ENCODE results near the gene TERF2IP. TPM values are rescaled to one million over a fixed set of nuclear protein-coding genes. Genes with fewer than 3 reads are reported as not detected.

The TERF2IP gene
- total RNA-seq, 2 experiments from 2014 or later, result 41.6 to 64.3 TPM

DNA sequence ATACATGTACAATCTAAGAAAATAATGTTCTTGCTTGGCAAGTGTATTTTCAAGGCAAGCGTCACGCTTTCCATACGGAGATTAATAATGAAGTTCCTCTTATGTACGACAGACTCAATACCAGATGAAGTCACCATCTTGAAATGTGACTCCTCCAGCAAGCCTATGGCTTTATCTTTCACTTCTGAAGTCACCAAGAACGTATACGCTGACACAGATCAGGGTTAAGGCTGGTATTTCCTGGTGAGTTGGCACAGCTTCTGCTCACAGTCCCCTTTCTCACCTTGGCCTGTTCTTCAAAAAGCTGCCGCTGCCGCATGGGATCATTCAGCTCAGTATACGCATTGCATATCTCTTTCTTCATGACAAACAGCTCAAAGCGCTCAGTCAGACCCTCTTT is 18.4 kb upstream of the TERF2IP start:
- Histone ChIP-seq H2AFZ (ENCODE audit: low read length) (no peak overlapping the region), H3K27ac (ENCODE audit: low read depth, low read length, poor library complexity, severe bottlenecking) (no peak overlapping the region), H3K4me3 (ENCODE audit: low read depth, low read length, poor library complexity, severe bottlenecking) (no peak overlapping the region), H3K4me2 (ENCODE audit: low read length) (no peak overlapping the region), H3K79me2 (ENCODE audit: insufficient read depth, low read depth, low read length) (no peaks in the 10 kb centered on the region), H3K9me2 (ENCODE audit: insufficient read depth, low read length) (no peaks in the 10 kb centered on the region), H3K36me3 (ENCODE audit: insufficient read depth, low read length) (peaks cover 97% of the 10 kb centered on the region), H3K9me3 (ENCODE audit: low read length) (no peaks in the 10 kb centered on the region), H3K4me1 (ENCODE audit: insufficient read depth, low read length, poor library complexity, severe bottlenecking) (no peaks in the 10 kb centered on the region), H4K20me1 (ENCODE audit: insufficient read depth, low read length) (no peaks in the 10 kb centered on the region)
- BruUV-seq (replicated peaks), result no TSS peak
- no peak for TF ChIP-seq EZH2phosphoT487 (IDR thresholded peaks at IDR 0.05; ENCODE audit: borderline replicate concordance, low read depth, low read length)
- TF ChIP-seq, protein P1, sequence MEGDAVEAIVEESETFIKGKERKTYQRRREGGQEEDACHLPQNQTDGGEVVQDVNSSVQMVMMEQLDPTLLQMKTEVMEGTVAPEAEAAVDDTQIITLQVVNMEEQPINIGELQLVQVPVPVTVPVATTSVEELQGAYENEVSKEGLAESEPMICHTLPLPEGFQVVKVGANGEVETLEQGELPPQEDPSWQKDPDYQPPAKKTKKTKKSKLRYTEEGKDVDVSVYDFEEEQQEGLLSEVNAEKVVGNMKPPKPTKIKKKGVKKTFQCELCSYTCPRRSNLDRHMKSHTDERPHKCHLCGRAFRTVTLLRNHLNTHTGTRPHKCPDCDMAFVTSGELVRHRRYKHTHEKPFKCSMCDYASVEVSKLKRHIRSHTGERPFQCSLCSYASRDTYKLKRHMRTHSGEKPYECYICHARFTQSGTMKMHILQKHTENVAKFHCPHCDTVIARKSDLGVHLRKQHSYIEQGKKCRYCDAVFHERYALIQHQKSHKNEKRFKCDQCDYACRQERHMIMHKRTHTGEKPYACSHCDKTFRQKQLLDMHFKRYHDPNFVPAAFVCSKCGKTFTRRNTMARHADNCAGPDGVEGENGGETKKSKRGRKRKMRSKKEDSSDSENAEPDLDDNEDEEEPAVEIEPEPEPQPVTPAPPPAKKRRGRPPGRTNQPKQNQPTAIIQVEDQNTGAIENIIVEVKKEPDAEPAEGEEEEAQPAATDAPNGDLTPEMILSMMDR (conservative IDR thresholded peaks at IDR 0.05; ENCODE audit: low read length), result no peak
- DNase-seq (ENCODE audit: low spot score), result no peak
- POLR2A ChIA-PET, result no interaction called here
- intact Hi-C loops (cut with micrococcal nuclease; ENCODE audit: unreplicated experiment), result no loop called here
- CTCF ChIA-PET (ENCODE audit: unreplicated experiment), result no interaction called here

DNA sequence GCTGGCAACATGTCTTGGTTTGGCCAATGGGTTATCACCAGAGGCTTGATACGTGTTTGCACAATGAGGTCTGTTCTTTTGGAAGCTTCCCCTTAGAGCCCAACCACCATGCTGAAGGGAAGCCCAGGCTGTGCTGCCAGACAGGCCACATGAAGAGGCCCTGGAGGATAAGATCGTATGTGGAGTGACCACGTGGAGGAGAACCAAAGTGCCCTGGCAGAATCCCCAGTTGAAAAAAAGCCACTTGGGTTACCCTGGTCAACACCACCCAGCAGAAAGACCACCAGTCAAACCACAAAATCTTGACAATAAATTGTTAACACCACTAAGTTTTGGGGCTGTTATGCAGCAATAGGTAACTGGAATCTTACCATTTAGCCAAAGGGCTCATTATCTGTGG is 17.5 kb upstream of the TERF2IP start:
- no peak overlapping the region for H3K4me2 ChIP-seq (ENCODE audit: low read length)
- no peak overlapping the region for H3K4me3 ChIP-seq (ENCODE audit: low read depth, low read length, poor library complexity, severe bottlenecking)
- H2AFZ ChIP-seq (ENCODE audit: low read length), result no peak overlapping the region
- no peak overlapping the region for H3K27ac ChIP-seq (ENCODE audit: low read depth, low read length, poor library complexity, severe bottlenecking)
- no peaks in the 10 kb centered on the region for H3K9me3 ChIP-seq (ENCODE audit: low read length)
- intact Hi-C loops (cut with micrococcal nuclease; ENCODE audit: unreplicated experiment), result no loop called here
- no peaks in the 10 kb centered on the region for H3K9me2 ChIP-seq (ENCODE audit: insufficient read depth, low read length)
- no TSS peak for BruUV-seq (replicated peaks)
- ChIA-PET CTCF (ENCODE audit: unreplicated experiment) (no interaction called here), POLR2A (interaction anchor here (1.5 to 1.7 kb wide), 2 partner anchors 17 to 19 kb away, joined by 5 to 8 read pairs; partner anchors contain the start of genes KARS1 and TERF2IP)
- TF ChIP-seq, protein P1 (conservative IDR thresholded peaks at IDR 0.05; ENCODE audit: low read length), result no peak
- TF ChIP-seq EZH2phosphoT487 (IDR thresholded peaks at IDR 0.05; ENCODE audit: borderline replicate concordance, low read depth, low read length), result no peak
- DNase-seq (ENCODE audit: low spot score), result no peak
- H3K79me2 ChIP-seq (ENCODE audit: insufficient read depth, low read depth, low read length), result no peaks in the 10 kb centered on the region
- no peaks in the 10 kb centered on the region for H4K20me1 ChIP-seq (ENCODE audit: insufficient read depth, low read length)
- no peaks in the 10 kb centered on the region for H3K4me1 ChIP-seq (ENCODE audit: insufficient read depth, low read length, poor library complexity, severe bottlenecking)
- peaks cover 98% of the 10 kb centered on the region for H3K36me3 ChIP-seq (ENCODE audit: insufficient read depth, low read length)

DNA sequence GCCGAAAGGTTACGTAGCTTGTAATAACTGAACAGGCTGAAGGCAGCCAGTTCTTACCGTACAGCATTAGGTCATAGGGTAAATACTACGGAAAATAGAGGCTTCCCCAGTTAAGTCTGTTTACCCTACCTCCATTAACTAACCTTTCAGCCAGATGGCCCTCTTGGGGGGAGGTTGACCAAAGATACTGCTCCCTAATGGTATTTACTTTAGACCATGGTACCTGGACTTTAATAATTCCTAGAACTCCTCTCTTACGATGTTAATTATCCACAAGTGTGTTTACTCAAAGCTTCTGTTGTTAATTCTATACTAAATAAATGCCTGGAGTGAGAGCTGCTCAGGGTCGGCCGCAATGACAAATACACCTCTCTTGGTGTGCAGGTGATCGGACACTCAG is 14.7 kb upstream of the TERF2IP start:
- Histone ChIP-seq H3K79me2 (ENCODE audit: insufficient read depth, low read depth, low read length) (no peaks in the 10 kb centered on the region), H4K20me1 (ENCODE audit: insufficient read depth, low read length) (no peaks in the 10 kb centered on the region), H2AFZ (ENCODE audit: low read length) (no peak overlapping the region), H3K27ac (ENCODE audit: low read depth, low read length, poor library complexity, severe bottlenecking) (no peak overlapping the region), H3K9me3 (ENCODE audit: low read length) (no peaks in the 10 kb centered on the region), H3K4me1 (ENCODE audit: insufficient read depth, low read length, poor library complexity, severe bottlenecking) (no peaks in the 10 kb centered on the region), H3K4me2 (ENCODE audit: low read length) (no peak overlapping the region), H3K4me3 (ENCODE audit: low read depth, low read length, poor library complexity, severe bottlenecking) (no peak overlapping the region), H3K36me3 (ENCODE audit: insufficient read depth, low read length) (peaks cover 98% of the 10 kb centered on the region), H3K9me2 (ENCODE audit: insufficient read depth, low read length) (no peaks in the 10 kb centered on the region)
- POLR2A ChIA-PET, result interaction anchor here (0.5 to 2.1 kb wide), 7 partner anchors 9 to 113 kb away, joined by 3 to 6 read pairs (median 4); no protein-coding TSS in a partner anchor
- TF ChIP-seq, protein P1 (conservative IDR thresholded peaks at IDR 0.05; ENCODE audit: low read length), result no peak
- TF ChIP-seq EZH2phosphoT487 (IDR thresholded peaks at IDR 0.05; ENCODE audit: borderline replicate concordance, low read depth, low read length), result no peak
- CTCF ChIA-PET (ENCODE audit: unreplicated experiment), result no interaction called here
- BruUV-seq (replicated peaks), result no TSS peak
- no peak for DNase-seq (ENCODE audit: low spot score)
- intact Hi-C loops (cut with micrococcal nuclease; ENCODE audit: unreplicated experiment), result no loop called here

All from OCI-LY7 (cell line).